ENCODE results near the gene CACNG5. TPM values are rescaled to one million over a fixed set of nuclear protein-coding genes. Genes with fewer than 3 reads are reported as not detected.

The CACNG5 gene
- total RNA-seq, 2 experiments from 2014 or later: not detected

GRCh38 chr17:66826856-66827255, 8.1 kb upstream of the CACNG5 start:
- no peaks in the 10 kb centered on the region for H3K4me1 Mint-ChIP-seq
- H3K27me3 Mint-ChIP-seq: peaks cover 37% of the 10 kb centered on the region
- no peak overlapping the region for H3K27ac Mint-ChIP-seq
- ChIA-PET CTCF (no interaction called here), POLR2A (no interaction called here)
- H3K4me3 Mint-ChIP-seq: no peak overlapping the region
- H3K36me3 Mint-ChIP-seq (ENCODE audit: low read depth): no peaks in the 10 kb centered on the region
- intact Hi-C loops (cut with DNase I, micrococcal nuclease): no loop called here
- no peak for ATAC-seq
- no peaks in the 10 kb centered on the region for H3K9me3 Mint-ChIP-seq (ENCODE audit: low read depth)
- DNase-seq: no peak

GRCh38 chr17:66829386-66829864, 5.5 kb upstream of the CACNG5 start:
- CTCF ChIA-PET: no interaction called here
- ATAC-seq: no peak
- POLR2A ChIA-PET: no interaction called here
- no peak overlapping the region for H3K4me3 Mint-ChIP-seq
- peak; percentile 49 for DNase-seq
- no peaks in the 10 kb centered on the region for H3K36me3 Mint-ChIP-seq (ENCODE audit: low read depth)
- H3K27ac Mint-ChIP-seq: no peak overlapping the region
- no peaks in the 10 kb centered on the region for H3K4me1 Mint-ChIP-seq
- intact Hi-C loops (cut with DNase I, micrococcal nuclease): no loop called here
- H3K9me3 Mint-ChIP-seq (ENCODE audit: low read depth): no peaks in the 10 kb centered on the region
- H3K27me3 Mint-ChIP-seq: peaks cover 55% of the 10 kb centered on the region

GRCh38 chr17:66829883-66830282, 5.0 kb upstream of the CACNG5 start:
- H3K9me3 Mint-ChIP-seq (ENCODE audit: low read depth): no peaks in the 10 kb centered on the region
- no peaks in the 10 kb centered on the region for H3K4me1 Mint-ChIP-seq
- DNase-seq (no peak), ATAC-seq (no peak)
- H3K27ac Mint-ChIP-seq: no peak overlapping the region
- POLR2A ChIA-PET: no interaction called here
- CTCF ChIA-PET: no interaction called here
- no peaks in the 10 kb centered on the region for H3K36me3 Mint-ChIP-seq (ENCODE audit: low read depth)
- H3K27me3 Mint-ChIP-seq: peaks cover 55% of the 10 kb centered on the region
- no peak overlapping the region for H3K4me3 Mint-ChIP-seq
- intact Hi-C loops (cut with DNase I, micrococcal nuclease): no loop called here

GRCh38 chr17:66830451-66830850, 4.5 kb upstream of the CACNG5 start:
- ATAC-seq (no peak), DNase-seq (no peak)
- ChIA-PET CTCF (no interaction called here), POLR2A (no interaction called here)
- no peak overlapping the region for H3K4me3 Mint-ChIP-seq
- no peaks in the 10 kb centered on the region for H3K36me3 Mint-ChIP-seq (ENCODE audit: low read depth)
- peaks cover 57% of the 10 kb centered on the region for H3K27me3 Mint-ChIP-seq
- H3K9me3 Mint-ChIP-seq (ENCODE audit: low read depth): no peaks in the 10 kb centered on the region
- H3K4me1 Mint-ChIP-seq: no peaks in the 10 kb centered on the region
- no peak overlapping the region for H3K27ac Mint-ChIP-seq
- intact Hi-C loops (cut with DNase I, micrococcal nuclease): no loop called here

GRCh38 chr17:66831383-66832210, 3.3 kb upstream of the CACNG5 start:
- H3K27ac Mint-ChIP-seq: no peak overlapping the region
- no peaks in the 10 kb centered on the region for H3K9me3 Mint-ChIP-seq (ENCODE audit: low read depth)
- peaks cover 68% of the 10 kb centered on the region for H3K27me3 Mint-ChIP-seq
- intact Hi-C loops (cut with DNase I, micrococcal nuclease): no loop called here
- H3K36me3 Mint-ChIP-seq (ENCODE audit: low read depth): no peaks in the 10 kb centered on the region
- ChIA-PET POLR2A (no interaction called here), CTCF (no interaction called here)
- H3K4me3 Mint-ChIP-seq: no peak overlapping the region
- DNase-seq: no peak
- no peak for ATAC-seq
- H3K4me1 Mint-ChIP-seq: no peaks in the 10 kb centered on the region

GRCh38 chr17:66833201-66833600, 1.7 kb upstream of the CACNG5 start:
- intact Hi-C loops (cut with DNase I, micrococcal nuclease): no loop called here
- no peaks in the 10 kb centered on the region for H3K36me3 Mint-ChIP-seq (ENCODE audit: low read depth)
- no peak overlapping the region for H3K27ac Mint-ChIP-seq
- H3K27me3 Mint-ChIP-seq: peaks cover 65% of the 10 kb centered on the region
- ATAC-seq: no peak
- H3K4me3 Mint-ChIP-seq: no peak overlapping the region
- no peaks in the 10 kb centered on the region for H3K4me1 Mint-ChIP-seq
- POLR2A ChIA-PET: no interaction called here
- no peaks in the 10 kb centered on the region for H3K9me3 Mint-ChIP-seq (ENCODE audit: low read depth)
- DNase-seq: no peak
- CTCF ChIA-PET: no interaction called here

- DNase-seq (no peak), ATAC-seq (no peak)
- Mint-ChIP-seq H3K4me3 (no peak overlapping the region), H3K27me3 (peaks cover 60% of the 10 kb centered on the region), H3K4me1 (no peaks in the 10 kb centered on the region), H3K36me3 (ENCODE audit: low read depth) (no peaks in the 10 kb centered on the region), H3K27ac (no peak overlapping the region), H3K9me3 (ENCODE audit: low read depth) (no peaks in the 10 kb centered on the region)
- ChIA-PET POLR2A (no interaction called here), CTCF (interaction anchor here (0.6 kb wide), 1 partner anchor 987 kb away, joined by 3 read pairs; no protein-coding TSS in a partner anchor)
- intact Hi-C loops (cut with DNase I, micrococcal nuclease): no loop called here
Observed at GRCh38 chr17:66834426-66834918, 445 bp upstream of the CACNG5 start.

GRCh38 chr17:66835476-66835875, 559 bp downstream of the CACNG5 start:
- CTCF ChIA-PET: no interaction called here
- no peak overlapping the region for H3K27ac Mint-ChIP-seq
- H3K4me3 Mint-ChIP-seq: no peak overlapping the region
- no peak for ATAC-seq
- H3K9me3 Mint-ChIP-seq (ENCODE audit: low read depth): no peaks in the 10 kb centered on the region
- peaks cover 53% of the 10 kb centered on the region for H3K27me3 Mint-ChIP-seq
- POLR2A ChIA-PET: no interaction called here
- H3K4me1 Mint-ChIP-seq: no peaks in the 10 kb centered on the region
- intact Hi-C loops (cut with DNase I, micrococcal nuclease): no loop called here
- no peaks in the 10 kb centered on the region for H3K36me3 Mint-ChIP-seq (ENCODE audit: low read depth)
- DNase-seq: no peak

- no peaks in the 10 kb centered on the region for H3K4me1 Mint-ChIP-seq
- H3K27ac Mint-ChIP-seq: no peak overlapping the region
- intact Hi-C loops (cut with DNase I, micrococcal nuclease): no loop called here
- H3K27me3 Mint-ChIP-seq: peaks cover 48% of the 10 kb centered on the region
- no peak overlapping the region for H3K4me3 Mint-ChIP-seq
- no peaks in the 10 kb centered on the region for H3K36me3 Mint-ChIP-seq (ENCODE audit: low read depth)
- ChIA-PET CTCF (no interaction called here), POLR2A (no interaction called here)
- DNase-seq: no peak
- ATAC-seq: no peak
- no peaks in the 10 kb centered on the region for H3K9me3 Mint-ChIP-seq (ENCODE audit: low read depth)
Observed at GRCh38 chr17:66836063-66837005, 1.4 kb downstream of the CACNG5 start.

- H3K27me3 Mint-ChIP-seq: peaks cover 40% of the 10 kb centered on the region
- no peaks in the 10 kb centered on the region for H3K36me3 Mint-ChIP-seq (ENCODE audit: low read depth)
- no peak overlapping the region for H3K27ac Mint-ChIP-seq
- ATAC-seq (no peak), DNase-seq (no peak)
- intact Hi-C loops (cut with DNase I, micrococcal nuclease): no loop called here
- ChIA-PET CTCF (no interaction called here), POLR2A (no interaction called here)
- no peaks in the 10 kb centered on the region for H3K9me3 Mint-ChIP-seq (ENCODE audit: low read depth)
- no peaks in the 10 kb centered on the region for H3K4me1 Mint-ChIP-seq
- H3K4me3 Mint-ChIP-seq: no peak overlapping the region
Observed at GRCh38 chr17:66837226-66837625, 2.3 kb downstream of the CACNG5 start.

- ChIA-PET CTCF (no interaction called here), POLR2A (no interaction called here)
- H3K27me3 Mint-ChIP-seq: peaks cover 34% of the 10 kb centered on the region
- H3K9me3 Mint-ChIP-seq (ENCODE audit: low read depth): no peaks in the 10 kb centered on the region
- no peaks in the 10 kb centered on the region for H3K36me3 Mint-ChIP-seq (ENCODE audit: low read depth)
- H3K4me1 Mint-ChIP-seq: no peaks in the 10 kb centered on the region
- no peak overlapping the region for H3K27ac Mint-ChIP-seq
- H3K4me3 Mint-ChIP-seq: no peak overlapping the region
- intact Hi-C loops (cut with DNase I, micrococcal nuclease): no loop called here
- DNase-seq: no peak
- no peak for ATAC-seq
Observed at GRCh38 chr17:66837885-66838665, 3.2 kb downstream of the CACNG5 start.
